HepG2 (cell line): ENCODE results near the gene PRKAG1. TPM values are rescaled to one million over a fixed set of nuclear protein-coding genes. Genes with fewer than 3 reads are reported as not detected.

Experiments used
- ARNT ChIP-seq: fragments of 450-650 bp; IDR thresholded peaks from 2 replicates; pipeline ENCODE4 v1.6.1; 2017
- EEA1 ChIP-seq: sonication (generic); formaldehyde crosslinking; IDR thresholded peaks from 2 replicates; pipeline ENCODE4 v1.5.1; 2020; ENCODE audit warnings: mild to moderate bottlenecking, missing genetic modification reagents, borderline replicate concordance
- GFI1 ChIP-seq: sonication (generic); formaldehyde crosslinking; IDR thresholded peaks from 2 replicates; pipeline ENCODE4 v1.5.0; 2020; ENCODE audit warnings: missing genetic modification reagents, mild to moderate bottlenecking, borderline replicate concordance
- HNRNPH1 ChIP-seq: fragments of 200-400 bp; formaldehyde crosslinking; optimal IDR thresholded peaks from 2 replicates; pipeline ENCODE3; 2017; ENCODE audit warnings: mild to moderate bottlenecking, low read depth, low read length
- IKZF4 ChIP-seq: sonication (generic); formaldehyde crosslinking; IDR thresholded peaks from 2 replicates; pipeline ENCODE4 v1.5.1; 2020; ENCODE audit warnings: borderline replicate concordance, mild to moderate bottlenecking, low read depth, missing genetic modification reagents; ENCODE audit errors: not compliant biosample characterization
- JUN ChIP-seq: sonication (generic); formaldehyde crosslinking; IDR thresholded peaks from 2 replicates; pipeline ENCODE4 v1.4.0; 2020; ENCODE audit warnings: mild to moderate bottlenecking, missing genetic modification reagents
- KDM5A ChIP-seq: fragments of 200-600 bp; sonication (generic); IDR thresholded peaks from 2 replicates; pipeline ENCODE4 v1.7.0; 2018; ENCODE audit warnings: antibody characterized with exemption, mild to moderate bottlenecking, low read length, borderline replicate concordance
- KDM6A ChIP-seq: IDR thresholded peaks from 2 replicates; pipeline ENCODE4 v1.6.1; 2016; ENCODE audit warnings: low read depth
- MBNL3 ChIP-seq: fragments of 250-450 bp; sonication (Bioruptor Pico); conservative IDR thresholded peaks from 2 replicates; pipeline ENCODE4 v1.8.0; 2022; ENCODE audit warnings: mild to moderate bottlenecking, inconsistent platforms
- NFYC ChIP-seq: IDR thresholded peaks from 2 replicates; pipeline ENCODE4 v1.6.1; 2016; ENCODE audit warnings: missing genetic modification reagents, missing compliant biosample characterization
- PATZ1 ChIP-seq: sonication (generic); formaldehyde crosslinking; IDR thresholded peaks from 2 replicates; pipeline ENCODE4 v1.4.0; 2020; ENCODE audit warnings: missing genetic modification reagents
- PHF21A ChIP-seq: sonication (generic); formaldehyde crosslinking; IDR thresholded peaks from 2 replicates; pipeline ENCODE4 v1.5.0; 2020; ENCODE audit warnings: mild to moderate bottlenecking, missing genetic modification reagents
- RBM39 ChIP-seq: fragments of 200-400 bp; formaldehyde crosslinking; IDR thresholded peaks from one replicate; pipeline ENCODE4 v1.6.1; 2018; ENCODE audit warnings: antibody characterized with exemption, mild to moderate bottlenecking, low read depth, low read length; ENCODE audit not compliant: poor library complexity, severe bottlenecking
- RCOR2 ChIP-seq: IDR thresholded peaks from 2 replicates; pipeline ENCODE4 v1.6.1; 2016; ENCODE audit warnings: missing biosample characterization, missing genetic modification reagents
- RFXAP ChIP-seq: sonication (generic); formaldehyde crosslinking; IDR thresholded peaks from 2 replicates; pipeline ENCODE4 v1.4.0; 2020; ENCODE audit warnings: missing genetic modification reagents, borderline replicate concordance
- TBP ChIP-seq: sonication (generic); formaldehyde crosslinking; IDR thresholded peaks from 2 replicates; pipeline ENCODE4 v1.5.0; 2020; ENCODE audit warnings: missing genetic modification reagents
- TP53 ChIP-seq: sonication (generic); formaldehyde crosslinking; conservative IDR thresholded peaks from 2 replicates; pipeline ENCODE4 v1.4.0; 2020; ENCODE audit warnings: missing genetic modification reagents
- ZBTB1 ChIP-seq: sonication (generic); formaldehyde crosslinking; IDR thresholded peaks from 2 replicates; pipeline ENCODE4 v1.4.0; 2020; ENCODE audit warnings: missing genetic modification reagents, borderline replicate concordance
- ZBTB8A ChIP-seq: sonication (generic); formaldehyde crosslinking; IDR thresholded peaks from 2 replicates; pipeline ENCODE4 v1.4.0; 2020; ENCODE audit warnings: mild to moderate bottlenecking, low read depth, missing genetic modification reagents, borderline replicate concordance
- ZEB1 ChIP-seq: IDR thresholded peaks from 2 replicates; pipeline ENCODE4 v1.6.1; 2012; ENCODE audit warnings: mild to moderate bottlenecking, low read depth, inconsistent platforms; ENCODE audit not compliant: insufficient replicate concordance
- ZKSCAN5 ChIP-seq: sonication (generic); formaldehyde crosslinking; IDR thresholded peaks from 2 replicates; pipeline ENCODE4 v1.5.1; 2020; ENCODE audit warnings: mild to moderate bottlenecking, missing genetic modification reagents
- ZNF180 ChIP-seq: sonication (generic); formaldehyde crosslinking; IDR thresholded peaks from 2 replicates; pipeline ENCODE4 v1.4.0; 2020; ENCODE audit warnings: low read depth, missing genetic modification reagents, borderline replicate concordance
- ZNF225 ChIP-seq: sonication (generic); formaldehyde crosslinking; IDR thresholded peaks from 2 replicates; pipeline ENCODE4 v1.4.0; 2020; ENCODE audit warnings: mild to moderate bottlenecking, missing genetic modification reagents
- ZNF256 ChIP-seq: sonication (generic); formaldehyde crosslinking; conservative IDR thresholded peaks from 2 replicates; pipeline ENCODE4 v1.4.0; 2020; ENCODE audit warnings: missing genetic modification reagents
- ZNF33A ChIP-seq: sonication (generic); formaldehyde crosslinking; IDR thresholded peaks from 2 replicates; pipeline ENCODE4 v1.5.1; 2020; ENCODE audit warnings: missing genetic modification reagents, mild to moderate bottlenecking, moderate library complexity, borderline replicate concordance
- ZNF598 ChIP-seq: sonication (generic); formaldehyde crosslinking; IDR thresholded peaks from 2 replicates; pipeline ENCODE4 v1.5.1; 2020; ENCODE audit warnings: mild to moderate bottlenecking, missing genetic modification reagents, borderline replicate concordance
- ZNF776 ChIP-seq: sonication (generic); formaldehyde crosslinking; IDR thresholded peaks from 2 replicates; pipeline ENCODE4 v1.4.0; 2020; ENCODE audit warnings: mild to moderate bottlenecking, missing genetic modification reagents
- ZNF839 ChIP-seq: sonication (generic); formaldehyde crosslinking; IDR thresholded peaks from 2 replicates; pipeline ENCODE4 v1.4.0; 2020; ENCODE audit warnings: missing genetic modification reagents, mild to moderate bottlenecking, borderline replicate concordance
- polyA plus RNA-seq, 8 experiments: library from polyadenylated mRNA; depleted of rRNA in 3 of 8; stranded (reverse) in 7 of 8; unstranded in 1 of 8; fragments of >200 nt; fragmentation: Illumina TruSeq in 4 of 8; extraction: Trizol in 4 of 8; gene quantifications; 2 replicates each; pipeline versions ENCODE4 v1.2.1 to v1.2.3, GENCODE V29; 2011 to 2016; ENCODE audit warnings: low read depth in 4 of 8, missing spikeins in 1 of 8, mixed read lengths in 1 of 8; ENCODE audit not compliant: insufficient read depth in 1 of 8
- total RNA-seq, 5 experiments: library from RNA; depleted of rRNA; stranded (reverse); fragments of >200 nt; fragmentation: Illumina TruSeq; extraction: Trizol; gene quantifications; 2 replicates each; pipeline ENCODE4 v1.2.3, GENCODE V29; 2016; ENCODE audit warnings: low read depth in 1 of 5
- TF ChIP-seq, protein P1 (sequence below): sonication (generic); IDR thresholded peaks from 2 replicates; pipeline ENCODE4 v1.6.1; 2016; ENCODE audit warnings: low read depth, borderline replicate concordance

Gene PRKAG1
- total and polyA plus RNA-seq, 2 of the 13 experiments (the other 11 are each of a cell fraction or from before 2014, with no cell fraction given), result 26.1 to 32.8 TPM

DNA sequence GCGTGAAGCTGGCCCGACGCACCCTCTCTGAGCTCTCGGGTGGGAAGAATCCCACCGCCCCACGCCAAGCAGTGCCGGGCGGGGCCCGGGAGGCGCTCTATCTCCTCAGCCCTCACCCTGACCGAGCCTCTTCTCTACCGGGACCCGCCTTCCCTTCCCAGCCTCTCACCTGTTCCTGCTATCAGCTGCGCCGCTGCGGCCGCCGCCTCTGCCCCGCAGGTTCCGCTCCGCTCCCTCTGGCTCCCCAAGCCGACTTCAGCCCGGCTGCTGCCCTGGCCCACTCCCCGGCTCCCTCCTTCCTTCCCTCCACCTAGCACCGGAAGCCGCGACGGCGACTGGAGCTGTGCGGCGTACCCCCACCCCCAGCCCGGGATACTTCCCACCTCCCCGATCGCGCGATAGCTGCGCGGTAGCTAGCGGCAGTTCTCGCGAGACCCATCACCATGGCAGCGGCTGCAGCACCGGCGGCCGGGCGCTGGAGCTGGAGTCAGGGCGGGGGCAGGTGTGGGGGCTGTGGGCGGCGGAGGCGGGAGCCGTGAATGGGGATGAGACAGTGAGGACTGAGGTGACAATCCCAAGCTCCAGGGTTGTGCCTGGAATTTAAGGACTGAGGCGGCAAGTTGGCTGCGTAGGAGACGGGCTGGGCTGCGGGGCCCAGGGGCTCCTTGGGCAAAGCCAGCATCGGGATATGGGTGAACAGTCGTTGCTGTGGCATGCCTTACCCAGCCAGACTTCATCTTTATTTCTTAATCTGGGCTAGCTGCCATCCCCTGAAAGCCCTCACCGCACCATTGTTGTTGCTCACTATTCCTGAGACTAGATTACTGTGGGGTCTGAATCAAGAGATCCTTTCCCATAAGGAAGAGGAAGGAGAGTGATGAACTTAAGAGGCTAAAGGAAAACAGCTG is 61.2 kb downstream of the PRKAG1 start, which contains the start of gene ARF3 (continued):
- TF ChIP-seq PATZ1 (CRISPR knock-in tag), result peak; percentile 80; the same call in 1 of the 2 replicates
- no peak for TF ChIP-seq RBM39
- no peak for TF ChIP-seq ZNF180
- TF ChIP-seq HNRNPH1, result no peak
- TF ChIP-seq GFI1 (CRISPR knock-in tag), result no peak
- TF ChIP-seq ZNF33A (CRISPR knock-in tag), result no peak
- TF ChIP-seq ZNF598 (CRISPR knock-in tag), result peak; percentile 12; the same call in 1 of the 2 replicates
- no peak for TF ChIP-seq ZBTB1 (CRISPR knock-in tag)
- peak; percentile 69; the same call in 1 of the 2 replicates for TF ChIP-seq RFXAP (CRISPR knock-in tag)
- TF ChIP-seq, protein P1, sequence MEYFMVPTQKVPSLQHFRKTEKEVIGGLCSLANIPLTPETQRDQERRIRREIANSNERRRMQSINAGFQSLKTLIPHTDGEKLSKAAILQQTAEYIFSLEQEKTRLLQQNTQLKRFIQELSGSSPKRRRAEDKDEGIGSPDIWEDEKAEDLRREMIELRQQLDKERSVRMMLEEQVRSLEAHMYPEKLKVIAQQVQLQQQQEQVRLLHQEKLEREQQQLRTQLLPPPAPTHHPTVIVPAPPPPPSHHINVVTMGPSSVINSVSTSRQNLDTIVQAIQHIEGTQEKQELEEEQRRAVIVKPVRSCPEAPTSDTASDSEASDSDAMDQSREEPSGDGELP, result peak; percentile 56; the same call in 1 of the 2 replicates
- peak; percentile 83 for TF ChIP-seq KDM5A
- no peak for TF ChIP-seq MBNL3 (CRISPR knock-in tag)
- TF ChIP-seq ZNF839 (CRISPR knock-in tag), result 0 out of 2 replicates have a peak, but pooled peaks have one; percentile 59
- TF ChIP-seq JUN, result 0 out of 2 replicates have a peak, but pooled peaks have one; percentile 39
- no peak for TF ChIP-seq ARNT
- TF ChIP-seq ZNF256, result no peak
- TF ChIP-seq PHF21A (CRISPR knock-in tag), result no peak
- no peak for TF ChIP-seq ZBTB8A
- 0 out of 2 replicates have a peak, but pooled peaks have one; percentile 65 for TF ChIP-seq ZKSCAN5
- peak; percentile 24 for TF ChIP-seq IKZF4 (CRISPR knock-in tag)
- TF ChIP-seq ZNF225, result no peak
- no peak for TF ChIP-seq TP53
- no peak for TF ChIP-seq RCOR2 (CRISPR knock-in tag)
- no peak for TF ChIP-seq KDM6A (CRISPR knock-in tag)
- 0 out of 2 replicates have a peak, but pooled peaks have one; percentile 43 for TF ChIP-seq EEA1 (CRISPR knock-in tag)
- no peak for TF ChIP-seq TBP (CRISPR knock-in tag)
- TF ChIP-seq ZEB1, result no peak
- no peak for TF ChIP-seq NFYC (CRISPR knock-in tag)
- no peak for TF ChIP-seq ZNF776 (CRISPR knock-in tag)
